GM18868 (cell line): ENCODE measurements around the gene MTUS2.
"Not testable (repeated sequence)": the region's sequence is repeated elsewhere in the genome, so short reads cannot be mapped to it uniquely, and the experiment has no call there.

Source experiments
- ATAC-seq: cut with Tn5 transposase; IDR thresholded peaks from one replicate; pipeline ENCODE4 v1.9.1; 2021; ENCODE audit warnings: mild to moderate bottlenecking, moderate library complexity; ENCODE audit not compliant: unreplicated experiment

Gene MTUS2

GRCh38 chr13:29294821-29295220, 474.7 kb downstream of the MTUS2 start:
- no peak for ATAC-seq

- no peak for ATAC-seq
These were observed 480.9 kb downstream of the MTUS2 start for GRCh38 chr13:29301027-29301426.

GRCh38 chr13:29304148-29304547, 484.0 kb downstream of the MTUS2 start:
- no peak for ATAC-seq

GRCh38 chr13:29310806-29311205, 490.7 kb downstream of the MTUS2 start:
- no peak for ATAC-seq

GRCh38 chr13:29315847-29316246, 495.7 kb downstream of the MTUS2 start:
- no peak for ATAC-seq

- no peak for ATAC-seq
These were observed 497.7 kb downstream of the MTUS2 start for GRCh38 chr13:29317828-29318227.

GRCh38 chr13:29318741-29319140, 498.6 kb downstream of the MTUS2 start:
- ATAC-seq, result no peak

GRCh38 chr13:29319451-29319850, 499.3 kb downstream of the MTUS2 start:
- no peak for ATAC-seq

GRCh38 chr13:29323954-29324353, 503.8 kb downstream of the MTUS2 start:
- no peak for ATAC-seq

GRCh38 chr13:29324601-29325000, 504.5 kb downstream of the MTUS2 start:
- ATAC-seq, result no peak

- no peak for ATAC-seq
These were observed 508.4 kb downstream of the MTUS2 start for GRCh38 chr13:29328501-29328900.

- ATAC-seq, result no peak
These were observed 516.2 kb downstream of the MTUS2 start for GRCh38 chr13:29336356-29336755.

- ATAC-seq, result no peak
These were observed 519.5 kb downstream of the MTUS2 start for GRCh38 chr13:29339386-29340272.

GRCh38 chr13:29345860-29346582, 525.9 kb downstream of the MTUS2 start:
- not testable (repeated sequence) for ATAC-seq

- no peak for ATAC-seq
These were observed 534.9 kb downstream of the MTUS2 start for GRCh38 chr13:29355029-29355428.

GRCh38 chr13:29359181-29359580, 539.0 kb downstream of the MTUS2 start:
- no peak for ATAC-seq

GRCh38 chr13:29361716-29362115, 541.6 kb downstream of the MTUS2 start:
- no peak for ATAC-seq

- peak; percentile 96 for ATAC-seq
These were observed 542.9 kb downstream of the MTUS2 start for GRCh38 chr13:29362849-29363604.

- ATAC-seq, result peak; percentile 77
These were observed 549.1 kb downstream of the MTUS2 start for GRCh38 chr13:29369060-29369743.

- ATAC-seq, result no peak
These were observed 559.1 kb downstream of the MTUS2 start for GRCh38 chr13:29379281-29379680.

- no peak for ATAC-seq
These were observed 559.7 kb downstream of the MTUS2 start for GRCh38 chr13:29379865-29380264.
